ENCODE data around the gene CXCL10. TPM values are rescaled to one million over a fixed set of nuclear protein-coding genes. Genes with fewer than 3 reads are reported as not detected.
A peak's percentile ranks its signal among the peaks of the same experiment; 100 is the strongest.
"Not testable (repeated sequence)": the region's sequence is repeated elsewhere in the genome, so short reads cannot be mapped to it uniquely, and the experiment has no call there.

Gene CXCL10
- total RNA-seq, 1 donor from 2014 or later = 6.6 TPM

GRCh38 chr4:76050560-76051050 is 27.3 kb upstream of the CXCL10 start:
- H3K36me3 Mint-ChIP-seq (ENCODE audit: low read depth); H3K27ac Mint-ChIP-seq; DNase-seq (ENCODE audit: low spot score); H3K4me3 Mint-ChIP-seq; H3K27me3 Mint-ChIP-seq (ENCODE audit: insufficient read depth); H3K9me3 Mint-ChIP-seq: not testable (repeated sequence)
- intact Hi-C loops (cut with micrococcal nuclease) = loop anchor here (10.0 kb wide), 2 partner anchors 396 to 536 kb away; partner anchors contain the start of genes RCHY1 and THAP6
- peaks cover 16% of the 10 kb centered on the region for H3K4me1 Mint-ChIP-seq (ENCODE audit: low read depth)

GRCh38 chr4:76049860-76050416 is 26.6 kb upstream of the CXCL10 start:
- H3K4me1 Mint-ChIP-seq (ENCODE audit: low read depth); H3K9me3 Mint-ChIP-seq; DNase-seq (ENCODE audit: low spot score); H3K27ac Mint-ChIP-seq; H3K36me3 Mint-ChIP-seq (ENCODE audit: low read depth); H3K4me3 Mint-ChIP-seq; H3K27me3 Mint-ChIP-seq (ENCODE audit: insufficient read depth): not testable (repeated sequence)
- intact Hi-C loops (cut with micrococcal nuclease) = loop anchor here (10.0 kb wide), 2 partner anchors 395 to 535 kb away; partner anchors contain the start of genes RCHY1 and THAP6

GRCh38 chr4:76044686-76045085 is 21.4 kb upstream of the CXCL10 start:
- H3K4me1 Mint-ChIP-seq (ENCODE audit: low read depth) = peaks cover 10% of the 10 kb centered on the region
- DNase-seq (ENCODE audit: low spot score); H3K36me3 Mint-ChIP-seq (ENCODE audit: low read depth); intact Hi-C loops (cut with micrococcal nuclease); H3K27me3 Mint-ChIP-seq (ENCODE audit: insufficient read depth); H3K4me3 Mint-ChIP-seq; H3K9me3 Mint-ChIP-seq; H3K27ac Mint-ChIP-seq: not testable (repeated sequence)

GRCh38 chr4:76043306-76043705 is 20.0 kb upstream of the CXCL10 start:
- H3K4me1 Mint-ChIP-seq (ENCODE audit: low read depth) = peaks cover 10% of the 10 kb centered on the region
- H3K27me3 Mint-ChIP-seq (ENCODE audit: insufficient read depth); H3K36me3 Mint-ChIP-seq (ENCODE audit: low read depth); DNase-seq (ENCODE audit: low spot score); H3K4me3 Mint-ChIP-seq; H3K9me3 Mint-ChIP-seq; intact Hi-C loops (cut with micrococcal nuclease); H3K27ac Mint-ChIP-seq: not testable (repeated sequence)

GRCh38 chr4:76042241-76042998 is 19.1 kb upstream of the CXCL10 start:
- intact Hi-C loops (cut with micrococcal nuclease) = loop anchor here (1.0 kb wide), 2 partner anchors 16 to 18 kb away; no protein-coding TSS in a partner anchor
- not testable (repeated sequence) for H3K27ac Mint-ChIP-seq

GRCh38 chr4:76036855-76037254 is 13.6 kb upstream of the CXCL10 start:
- peaks cover 21% of the 10 kb centered on the region for H3K4me1 Mint-ChIP-seq (ENCODE audit: low read depth)
- DNase-seq (ENCODE audit: low spot score) = no peak

More at GRCh38 chr4:76042241-76042998, 19.1 kb upstream of the CXCL10 start:
- not testable (repeated sequence) for H3K4me3 Mint-ChIP-seq; H3K9me3 Mint-ChIP-seq; H3K36me3 Mint-ChIP-seq (ENCODE audit: low read depth); H3K27me3 Mint-ChIP-seq (ENCODE audit: insufficient read depth); DNase-seq (ENCODE audit: low spot score)
- H3K4me1 Mint-ChIP-seq (ENCODE audit: low read depth) = peaks cover 10% of the 10 kb centered on the region

GRCh38 chr4:76035799-76036380 is 12.6 kb upstream of the CXCL10 start, which contains the start of gene CXCL11:
Gene CXCL11 (minus strand): TSS chr4:76036070. CDS start chr4:76035987, 83 bp downstream.
- no peak within 1 kb of the TSS for H3K4me3 Mint-ChIP-seq
- peaks cover 21% of the 10 kb centered on the region for H3K4me1 Mint-ChIP-seq (ENCODE audit: low read depth)
- no peaks in the 10 kb centered on the region for H3K36me3 Mint-ChIP-seq (ENCODE audit: low read depth)
- no peak for DNase-seq (ENCODE audit: low spot score)
- intact Hi-C loops (cut with micrococcal nuclease) = no loop called here
- H3K27ac Mint-ChIP-seq = no peak within 1 kb of the TSS
- H3K9me3 Mint-ChIP-seq = no peaks in the 10 kb centered on the region
- H3K27me3 Mint-ChIP-seq (ENCODE audit: insufficient read depth) = no peaks in the 10 kb centered on the region

More at GRCh38 chr4:76036855-76037254, 13.6 kb upstream of the CXCL10 start:
- H3K36me3 Mint-ChIP-seq (ENCODE audit: low read depth) = no peaks in the 10 kb centered on the region
- intact Hi-C loops (cut with micrococcal nuclease) = no loop called here
- H3K4me3 Mint-ChIP-seq = no peak overlapping the region
- H3K9me3 Mint-ChIP-seq = no peaks in the 10 kb centered on the region
- no peaks in the 10 kb centered on the region for H3K27me3 Mint-ChIP-seq (ENCODE audit: insufficient read depth)
- H3K27ac Mint-ChIP-seq = no peak overlapping the region

- intact Hi-C loops (cut with micrococcal nuclease) = no loop called here
- Mint-ChIP-seq H3K4me3 (no peak overlapping the region), H3K36me3 (ENCODE audit: low read depth) (no peaks in the 10 kb centered on the region), H3K9me3 (no peaks in the 10 kb centered on the region), H3K4me1 (ENCODE audit: low read depth) (peaks cover 21% of the 10 kb centered on the region), H3K27me3 (ENCODE audit: insufficient read depth) (no peaks in the 10 kb centered on the region), H3K27ac (no peak overlapping the region)
- no peak for DNase-seq (ENCODE audit: low spot score)
Observed at GRCh38 chr4:76035141-76035540, 11.8 kb upstream of the CXCL10 start.

GRCh38 chr4:76029300-76029699 is 6.0 kb upstream of the CXCL10 start:
- intact Hi-C loops (cut with micrococcal nuclease) = no loop called here
- no peak for DNase-seq (ENCODE audit: low spot score)

GRCh38 chr4:76028350-76028765 is 5.1 kb upstream of the CXCL10 start:
- H3K27me3 Mint-ChIP-seq (ENCODE audit: insufficient read depth) = peaks cover 2% of the 10 kb centered on the region
- peak overlapping the region; percentile 39 for H3K4me3 Mint-ChIP-seq
- peaks cover 2% of the 10 kb centered on the region for H3K36me3 Mint-ChIP-seq (ENCODE audit: low read depth)
- DNase-seq (ENCODE audit: low spot score) = no peak
- intact Hi-C loops (cut with micrococcal nuclease) = no loop called here
- H3K27ac Mint-ChIP-seq = no peak overlapping the region
- H3K4me1 Mint-ChIP-seq (ENCODE audit: low read depth) = peaks cover 30% of the 10 kb centered on the region
- no peaks in the 10 kb centered on the region for H3K9me3 Mint-ChIP-seq

More at GRCh38 chr4:76029300-76029699, 6.0 kb upstream of the CXCL10 start:
- H3K36me3 Mint-ChIP-seq (ENCODE audit: low read depth) = peaks cover 2% of the 10 kb centered on the region
- peaks cover 2% of the 10 kb centered on the region for H3K27me3 Mint-ChIP-seq (ENCODE audit: insufficient read depth)
- H3K27ac Mint-ChIP-seq = no peak overlapping the region
- H3K9me3 Mint-ChIP-seq = no peaks in the 10 kb centered on the region
- H3K4me3 Mint-ChIP-seq = no peak overlapping the region
- peaks cover 24% of the 10 kb centered on the region for H3K4me1 Mint-ChIP-seq (ENCODE audit: low read depth)

GRCh38 chr4:76024065-76024464 is 768 bp upstream of the CXCL10 start:
- Mint-ChIP-seq H3K4me1 (ENCODE audit: low read depth) (peaks cover 46% of the 10 kb centered on the region), H3K36me3 (ENCODE audit: low read depth) (peaks cover 3% of the 10 kb centered on the region), H3K9me3 (no peaks in the 10 kb centered on the region), H3K27me3 (ENCODE audit: insufficient read depth) (no peaks in the 10 kb centered on the region), H3K27ac (peak overlapping the region; percentile 24), H3K4me3 (peak overlapping the region; percentile 4)
- intact Hi-C loops (cut with micrococcal nuclease) = loop anchor here (1.0 kb wide), 2 partner anchors 18 to 34 kb away; no protein-coding TSS in a partner anchor
- no peak for DNase-seq (ENCODE audit: low spot score)

- H3K36me3 Mint-ChIP-seq (ENCODE audit: low read depth) = peaks cover 3% of the 10 kb centered on the region
- H3K4me1 Mint-ChIP-seq (ENCODE audit: low read depth) = peaks cover 35% of the 10 kb centered on the region
- H3K27me3 Mint-ChIP-seq (ENCODE audit: insufficient read depth) = no peaks in the 10 kb centered on the region
- no peak overlapping the region for H3K27ac Mint-ChIP-seq
- H3K4me3 Mint-ChIP-seq = no peak overlapping the region
- intact Hi-C loops (cut with micrococcal nuclease) = no loop called here
- no peak for DNase-seq (ENCODE audit: low spot score)
- no peaks in the 10 kb centered on the region for H3K9me3 Mint-ChIP-seq
Observed at GRCh38 chr4:76022677-76023076, 620 bp downstream of the CXCL10 start.

GRCh38 chr4:76022031-76022430 is 1.3 kb downstream of the CXCL10 start:
- H3K27me3 Mint-ChIP-seq (ENCODE audit: insufficient read depth) = no peaks in the 10 kb centered on the region
- H3K4me3 Mint-ChIP-seq = peak overlapping the region; percentile 12
- intact Hi-C loops (cut with micrococcal nuclease) = no loop called here
- peaks cover 35% of the 10 kb centered on the region for H3K4me1 Mint-ChIP-seq (ENCODE audit: low read depth)
- H3K9me3 Mint-ChIP-seq = no peaks in the 10 kb centered on the region
- no peak overlapping the region for H3K27ac Mint-ChIP-seq
- peaks cover 3% of the 10 kb centered on the region for H3K36me3 Mint-ChIP-seq (ENCODE audit: low read depth)
- DNase-seq (ENCODE audit: low spot score) = no peak

Measured in activated T-helper 1 cell treated with anti-CD3 and anti-CD28 coated beads, Interleukin-12 subunit alpha, Interleukin-12 subunit beta, Interleukin-2, Interleukin-4 antibody, amounts not matched to agents 30 ng/mL and 10 ng/mL and 1 ng/mL, durations not matched to agents 14 hours and 24 hours and 36 hours (primary cell).